Ovary (tissue), 9 donors: ENCODE results near the gene OSBPL6. TPM values are rescaled to one million over a fixed set of nuclear protein-coding genes. Genes with fewer than 3 reads are reported as not detected.

ENCODE experiments used
- DNase-seq, 5 donors: peaks; one replicate each; pipeline ENCODE4 v3.0.0-alpha.2; 2019 to 2020
- H3K27ac ChIP-seq, 2 donors: fragments of 200-600 bp; one replicate each; pipeline versions ENCODE4 v1.5.1 to v1.8.0; 2019 to 2022
- H3K27me3 ChIP-seq: fragments of 200-600 bp; one replicate; pipeline ENCODE4 v1.8.0; 2022
- H3K36me3 ChIP-seq: fragments of 200-600 bp; sonication (generic); one replicate; pipeline ENCODE4 v1.5.1; 2019
- H3K4me1 ChIP-seq: one replicate; pipeline ENCODE4 v1.8.1; 2013; ENCODE audit warnings: mild to moderate bottlenecking, moderate library complexity; ENCODE audit not compliant: insufficient read depth
- H3K4me3 ChIP-seq: fragments of 200-600 bp; sonication (generic); one replicate; pipeline ENCODE4 v1.5.1; 2017
- H3K9me3 ChIP-seq, 2 donors: fragments of 200-600 bp in 1 of 2; sonication (generic) in 1 of 2; one replicate each; pipeline versions ENCODE4 v1.5.1 to v1.8.1; 2013 to 2019; ENCODE audit warnings: mild to moderate bottlenecking in 1 of 2, moderate library complexity in 1 of 2
- EP300 ChIP-seq: sonication (generic); formaldehyde crosslinking; IDR thresholded peaks from one replicate; pipeline ENCODE4 v1.6.1; 2017; ENCODE audit warnings: antibody characterized with exemption
- POLR2A ChIP-seq: fragments of 450-650 bp; IDR thresholded peaks from one replicate; pipeline ENCODE4 v1.6.1; 2017; ENCODE audit warnings: antibody characterized with exemption, mild to moderate bottlenecking, moderate library complexity
- WGBS, 3 donors: extraction: QIAGEN DNeasy Blood & Tissue Kit in 1 of 3; methylation state at CpG; one replicate each; pipeline versions ENCODE4 v1.1.5 to v1.1.7; 2013 to 2017; 5-methylcytosine and 5-hydroxymethylcytosine counted together
- intact Hi-C, 4 donors: fragments of 100-400 bp; cut with DNase I; formaldehyde crosslinking; loops; one replicate each; pipeline versions ENCODE4 v1.11.0 to v1.15.1; 2022 to 2023
- polyA plus RNA-seq, 2 donors: library from polyadenylated mRNA; stranded (reverse); fragments of 200-250 nt in 1 of 2; fragments of 350-450 nt in 1 of 2; fragmentation: Illumina TruSeq in 1 of 2; extraction: RNeasy Lipid Tissue Mini Kit (QIAGEN cat#74804) in 1 of 2; gene quantifications; one replicate each; pipeline ENCODE4 v1.2.3, GENCODE V29; 2013 to 2014
- total RNA-seq, 7 donors: library from RNA; depleted of rRNA in 2 of 7; stranded (reverse); fragments of >200 nt in 2 of 7; fragmentation: NEBNext Ultra II Directional in 3 of 7; extraction: Animal tissue kit (Norgen Biotek cat#: 25700) in 3 of 7; gene quantifications; one replicate each; pipeline versions ENCODE4 v1.1.0 to v1.2.4, GENCODE V29; 2016 to 2023
- TF ChIP-seq, protein P1 (sequence below), 3 donors: fragments of 450-650 bp in 2 of 3; fragments of 200-600 bp in 1 of 3; IDR thresholded peaks; one replicate each; pipeline versions ENCODE4 v1.5.1 to v1.8.0; 2016 to 2022; ENCODE audit warnings: antibody characterized with exemption in 3 of 3, mild to moderate bottlenecking in 1 of 3
- donor health status: DM: no; HTN: no; CAD: no; lungs with moderate emphysema.
- donor health status: DM: no; HTN: no; CAD: no.
- donor health status: Bipolar disorder and iron deficiency.
- donor health status: DM: yes; HTN: yes; CAD: no.
- donor health status: DM: no; HTN: no; CAD: no.
- donor health status: DM: yes; HTN: yes; CAD: no.

The OSBPL6 gene
- total and polyA plus RNA-seq, 9 donors, result 0.60 to 7.4 (median 1.7) TPM

DNA sequence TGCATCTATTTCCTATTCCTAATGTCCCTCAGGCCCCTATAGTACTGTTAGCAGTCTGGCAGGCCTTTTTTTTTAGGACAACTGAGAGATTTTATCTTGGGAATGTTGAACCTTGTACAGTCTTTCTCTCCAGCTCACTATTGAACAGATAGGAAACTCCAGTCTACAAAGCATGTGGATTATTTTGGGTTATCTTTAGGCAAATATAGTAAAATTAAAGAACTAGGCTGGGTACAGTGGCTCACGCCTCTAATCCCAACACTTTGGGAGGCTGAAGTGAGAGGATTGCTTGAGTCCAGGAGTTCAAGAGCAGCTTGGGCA, 102.7 kb downstream of the OSBPL6 start:
- H3K36me3 ChIP-seq, result no peaks in the 10 kb centered on the region
- H3K4me1 ChIP-seq, result no peaks in the 10 kb centered on the region
- DNase-seq, result no peak
- no peak overlapping the region for H3K4me3 ChIP-seq
- intact Hi-C loops, result no loop called here
- WGBS, 3 donors, result 95 to 97% (median 97%) methylated on average over 1 of the region's 1 CpG
- H3K27me3 ChIP-seq, result no peaks in the 10 kb centered on the region
- TF ChIP-seq, protein P1, sequence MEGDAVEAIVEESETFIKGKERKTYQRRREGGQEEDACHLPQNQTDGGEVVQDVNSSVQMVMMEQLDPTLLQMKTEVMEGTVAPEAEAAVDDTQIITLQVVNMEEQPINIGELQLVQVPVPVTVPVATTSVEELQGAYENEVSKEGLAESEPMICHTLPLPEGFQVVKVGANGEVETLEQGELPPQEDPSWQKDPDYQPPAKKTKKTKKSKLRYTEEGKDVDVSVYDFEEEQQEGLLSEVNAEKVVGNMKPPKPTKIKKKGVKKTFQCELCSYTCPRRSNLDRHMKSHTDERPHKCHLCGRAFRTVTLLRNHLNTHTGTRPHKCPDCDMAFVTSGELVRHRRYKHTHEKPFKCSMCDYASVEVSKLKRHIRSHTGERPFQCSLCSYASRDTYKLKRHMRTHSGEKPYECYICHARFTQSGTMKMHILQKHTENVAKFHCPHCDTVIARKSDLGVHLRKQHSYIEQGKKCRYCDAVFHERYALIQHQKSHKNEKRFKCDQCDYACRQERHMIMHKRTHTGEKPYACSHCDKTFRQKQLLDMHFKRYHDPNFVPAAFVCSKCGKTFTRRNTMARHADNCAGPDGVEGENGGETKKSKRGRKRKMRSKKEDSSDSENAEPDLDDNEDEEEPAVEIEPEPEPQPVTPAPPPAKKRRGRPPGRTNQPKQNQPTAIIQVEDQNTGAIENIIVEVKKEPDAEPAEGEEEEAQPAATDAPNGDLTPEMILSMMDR (IDR thresholded peaks at IDR 0.05), result no peak
- TF ChIP-seq POLR2A (no peak), EP300 (no peak)
- H3K9me3 ChIP-seq, result no peaks in the 10 kb centered on the region
- no peak overlapping the region for H3K27ac ChIP-seq

DNA sequence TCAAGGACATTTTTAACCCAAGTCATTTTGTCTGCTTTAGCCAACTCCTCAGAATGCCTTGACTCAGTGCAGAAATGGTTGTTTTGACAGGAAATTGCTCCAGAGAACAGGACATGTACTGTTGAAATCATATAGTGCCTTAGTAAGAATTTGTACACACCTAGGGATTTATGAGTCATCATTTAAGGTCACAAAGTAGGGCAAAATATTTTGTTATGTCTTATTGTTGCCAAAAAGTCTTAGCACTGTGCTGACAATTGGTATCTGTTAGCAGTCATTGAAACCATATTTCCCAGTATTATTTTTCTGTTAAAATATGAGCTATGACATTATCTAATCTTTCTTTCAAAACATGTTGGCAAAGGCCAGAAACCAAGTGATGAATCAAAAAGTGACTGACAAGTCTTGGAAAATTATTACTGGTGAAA, 104.5 kb downstream of the OSBPL6 start:
- TF ChIP-seq, protein P1 (IDR thresholded peaks at IDR 0.05), result no peak
- TF ChIP-seq EP300 (no peak), POLR2A (no peak)
- no peak overlapping the region for H3K27ac ChIP-seq
- H3K36me3 ChIP-seq, result no peaks in the 10 kb centered on the region
- no peaks in the 10 kb centered on the region for H3K9me3 ChIP-seq
- no peak for DNase-seq
- intact Hi-C loops, result no loop called here
- no peaks in the 10 kb centered on the region for H3K4me1 ChIP-seq
- no peak overlapping the region for H3K4me3 ChIP-seq
- H3K27me3 ChIP-seq, result no peaks in the 10 kb centered on the region

DNA sequence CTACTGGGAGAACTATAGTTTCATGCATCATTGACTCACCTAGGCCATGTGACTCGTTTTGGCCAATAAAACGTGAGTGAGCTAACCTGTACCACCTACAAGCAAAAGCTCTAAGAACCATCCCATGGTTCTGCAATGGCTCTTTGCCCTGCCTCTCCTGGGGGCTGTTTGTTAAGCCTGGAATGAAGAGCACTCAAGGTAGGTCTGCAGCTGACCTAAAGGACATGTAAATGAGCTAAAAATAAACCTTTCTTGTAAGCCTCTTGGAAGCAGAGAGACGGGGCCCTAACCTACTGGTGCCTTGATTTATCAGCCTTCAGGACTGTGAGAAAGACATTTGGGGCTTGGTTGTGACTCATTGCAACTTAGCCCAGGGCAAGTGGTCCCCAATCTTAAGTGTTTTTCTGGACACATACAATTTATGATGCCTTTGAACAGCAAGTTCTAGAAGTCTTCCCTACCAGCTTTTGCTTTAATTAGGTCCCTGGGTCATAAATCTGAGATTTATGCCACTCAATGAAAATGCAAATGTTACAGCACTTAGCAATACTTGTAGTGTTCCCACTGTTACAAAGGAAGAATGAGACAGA, 107.4 kb downstream of the OSBPL6 start:
- 82 to 88% (median 83%) methylated on average over 3 of the region's 3 CpGs for WGBS, 3 donors

DNA sequence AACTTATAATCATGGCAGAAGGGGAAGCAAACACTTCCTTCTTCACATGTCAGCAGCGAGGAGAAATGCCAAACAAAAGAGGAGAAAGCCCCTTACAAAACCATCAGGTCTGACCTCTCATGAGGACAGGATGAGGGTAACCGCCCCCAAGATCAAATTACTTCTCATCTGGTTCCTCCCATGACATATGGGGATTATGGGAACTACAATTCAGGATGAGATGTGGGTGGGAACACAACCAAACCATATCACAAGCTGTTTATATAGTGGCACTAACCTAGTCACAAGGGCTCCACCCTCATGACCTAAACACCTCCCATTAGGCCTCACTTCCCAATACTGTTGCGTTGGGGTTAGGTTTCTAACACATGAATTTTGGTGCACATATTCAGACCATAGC, 110.0 kb downstream of the OSBPL6 start:
- WGBS, 3 donors, result 78 to 87% (median 79%) methylated on average over 3 of the region's 3 CpGs
- Histone ChIP-seq H3K27ac (no peak overlapping the region), H3K27me3 (no peaks in the 10 kb centered on the region), H3K4me3 (no peak overlapping the region), H3K36me3 (no peaks in the 10 kb centered on the region), H3K9me3 (no peaks in the 10 kb centered on the region), H3K4me1 (no peaks in the 10 kb centered on the region)
- intact Hi-C loops, result no loop called here
- TF ChIP-seq POLR2A (no peak), EP300 (no peak)
- TF ChIP-seq, protein P1 (IDR thresholded peaks at IDR 0.05), result no peak
- no peak for DNase-seq

More for the DNA sequence above, 107.4 kb downstream of the OSBPL6 start:
- Histone ChIP-seq H3K4me1 (no peaks in the 10 kb centered on the region), H3K36me3 (no peaks in the 10 kb centered on the region), H3K27ac (no peak overlapping the region), H3K9me3 (no peaks in the 10 kb centered on the region), H3K4me3 (no peak overlapping the region), H3K27me3 (no peaks in the 10 kb centered on the region)
- intact Hi-C loops, result no loop called here
- TF ChIP-seq POLR2A, result no peak
- no peak for TF ChIP-seq EP300
- TF ChIP-seq, protein P1 (IDR thresholded peaks at IDR 0.05), result no peak
- DNase-seq, result no peak
